CD4-positive, alpha-beta T cell (primary cell): ENCODE measurements around the gene CCN5. TPM values are rescaled to one million over a fixed set of nuclear protein-coding genes. Genes with fewer than 3 reads are reported as not detected.

ENCODE experiments used
- ATAC-seq: fragments of 200-7000 bp; cut with Tn5 transposase; one replicate; pipeline ENCODE4 v1.10.0; 2022; ENCODE audit warnings: mild to moderate bottlenecking; ENCODE audit not compliant: poor library complexity
- CTCF ChIA-PET: fragments of 350-600 bp; sonication (Branson Sonifier 250); formaldehyde crosslinking; loops from one replicate; lab custom pipeline; 2021; ENCODE audit warnings: antibody characterized with exemption, inconsistent platforms; lab: Charles Lee
- POLR2A ChIA-PET: fragments of 350-600 bp; sonication (Branson Sonifier 250); formaldehyde crosslinking; loops from one replicate; lab custom pipeline; 2021; ENCODE audit warnings: antibody characterized with exemption, inconsistent platforms; lab: Charles Lee
- DNase-seq, 14 experiments: peaks; one replicate each; pipeline ENCODE4 v3.0.0-alpha.2; 2013 to 2020; ENCODE audit warnings: mixed read lengths in 2 of 14
- H3K27ac ChIP-seq, 2 donors: one replicate each; pipeline versions ENCODE4 v1.5.1 to v1.7.0; 2013; ENCODE audit warnings: low read length in 2 of 2, low read depth in 1 of 2, mild to moderate bottlenecking in 1 of 2
- H3K27me3 ChIP-seq, 2 experiments: 1 replicate in 1 of 2; 2 replicates in 1 of 2; pipeline versions ENCODE4 v1.6.1 to v1.7.0; 2013; ENCODE audit warnings: low read length in 2 of 2, control low read depth in 1 of 2, mild to moderate bottlenecking in 1 of 2, moderate library complexity in 1 of 2; ENCODE audit not compliant: insufficient read depth in 2 of 2, control insufficient read depth in 1 of 2
- H3K36me3 ChIP-seq: one replicate; pipeline ENCODE4 v1.6.1; 2013; ENCODE audit warnings: low read length, control low read depth; ENCODE audit not compliant: insufficient read depth
- H3K4me1 ChIP-seq: one replicate; pipeline ENCODE4 v1.6.1; 2013; ENCODE audit warnings: low read length, control low read depth; ENCODE audit not compliant: insufficient read depth
- H3K4me3 ChIP-seq: one replicate; pipeline ENCODE4 v1.5.1; 2013; ENCODE audit warnings: mild to moderate bottlenecking, low read length, moderate library complexity
- H3K9me3 ChIP-seq, 2 experiments: 1 replicate in 1 of 2; 2 replicates in 1 of 2; pipeline versions ENCODE4 v1.6.1 to v1.7.0; 2013; ENCODE audit warnings: low read length in 2 of 2, mild to moderate bottlenecking in 2 of 2, control low read depth in 1 of 2, moderate library complexity in 1 of 2; ENCODE audit not compliant: control insufficient read depth in 1 of 2, insufficient read depth in 1 of 2
- H3K27ac Mint-ChIP-seq: one replicate; pipeline ENCODE4 v1.8.0; 2020; ENCODE audit warnings: mixed read lengths
- H3K27me3 Mint-ChIP-seq: one replicate; pipeline ENCODE4 v1.8.0; 2021; ENCODE audit warnings: mixed read lengths
- H3K36me3 Mint-ChIP-seq: one replicate; pipeline ENCODE4 v1.8.0; 2021; ENCODE audit warnings: low read depth, mixed read lengths
- H3K4me1 Mint-ChIP-seq: one replicate; pipeline ENCODE4 v1.8.0; 2021; ENCODE audit warnings: low read depth, mixed read lengths
- H3K4me3 Mint-ChIP-seq: one replicate; pipeline ENCODE4 v1.8.0; 2020; ENCODE audit warnings: mild to moderate bottlenecking, mixed read lengths
- H3K9me3 Mint-ChIP-seq: one replicate; pipeline ENCODE4 v1.8.0; 2020; ENCODE audit warnings: mixed read lengths
- intact Hi-C, 2 experiments: fragments of 100-400 bp; cut with DNase I in 1 of 2; cut with micrococcal nuclease in 1 of 2; formaldehyde crosslinking; loops; one replicate each; pipeline versions ENCODE4 v1.15.1 to v1.9.0; 2023 to 2025; cut with DNase I, micrococcal nuclease
- total RNA-seq, 174 experiments: library from RNA in 2 of 174; stranded (reverse) in 2 of 174; gene quantifications; one replicate each; pipeline ENCODE4 v1.2.3 and lab custom pipeline; 2021 to 2026
- TF ChIP-seq, protein P1 (sequence below): fragments of 200-600 bp; IDR thresholded peaks from one replicate; pipeline ENCODE4 v1.8.0; 2022; ENCODE audit warnings: antibody characterized with exemption, mild to moderate bottlenecking

Gene CCN5
- total RNA-seq, 2 experiments from 2014 or later = not detected

DNA sequence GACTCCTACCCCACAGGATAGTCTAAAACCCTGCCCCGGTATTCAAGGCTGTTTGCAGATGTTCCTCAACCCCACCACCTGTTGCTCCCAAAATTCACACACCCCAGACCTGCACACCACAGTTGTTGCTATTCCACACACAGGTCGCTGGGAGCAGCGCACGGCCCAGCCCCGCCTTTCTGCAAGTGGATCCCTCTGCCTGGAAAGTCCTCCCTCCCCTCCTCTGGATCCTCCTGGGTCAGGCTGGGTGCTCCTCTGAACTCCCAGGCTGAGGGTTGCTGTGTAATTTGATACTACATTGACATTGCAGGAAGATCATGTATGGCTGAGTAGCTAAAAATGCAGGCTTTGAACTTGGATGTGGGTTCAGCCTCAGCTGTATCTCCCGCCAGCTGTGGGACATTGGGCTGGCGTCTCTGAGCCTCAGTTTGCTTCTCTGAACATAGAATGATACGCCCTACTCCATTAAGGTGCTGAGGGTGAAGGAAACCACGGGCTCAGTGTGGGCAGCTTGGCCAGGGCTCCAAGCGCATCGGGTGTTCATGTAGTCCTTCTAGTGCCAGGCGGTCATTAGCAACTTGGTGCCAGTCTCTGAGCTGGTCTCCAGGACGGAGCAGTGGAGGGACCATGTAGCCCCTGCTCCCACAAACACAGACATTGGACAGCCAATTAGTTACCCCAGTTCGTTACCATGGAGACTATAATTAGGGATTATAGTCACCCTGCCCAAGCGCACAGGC, 13.9 kb upstream of the CCN5 start:
- Mint-ChIP-seq H3K36me3 (no peaks in the 10 kb centered on the region), H3K4me3 (no peak overlapping the region), H3K9me3 (no peaks in the 10 kb centered on the region), H3K4me1 (no peaks in the 10 kb centered on the region), H3K27ac (no peak overlapping the region), H3K27me3 (no peaks in the 10 kb centered on the region)
- CTCF ChIA-PET = no interaction called here
- Histone ChIP-seq H3K9me3 (no peaks in the 10 kb centered on the region), H3K36me3 (no peaks in the 10 kb centered on the region), H3K4me3 (no peak overlapping the region), H3K4me1 (no peaks in the 10 kb centered on the region), H3K27me3 (no peaks in the 10 kb centered on the region), H3K27ac (no peak overlapping the region)
- POLR2A ChIA-PET = no interaction called here
- ATAC-seq (no peak), DNase-seq (no peak)
- intact Hi-C loops = no loop called here
- TF ChIP-seq, protein P1, sequence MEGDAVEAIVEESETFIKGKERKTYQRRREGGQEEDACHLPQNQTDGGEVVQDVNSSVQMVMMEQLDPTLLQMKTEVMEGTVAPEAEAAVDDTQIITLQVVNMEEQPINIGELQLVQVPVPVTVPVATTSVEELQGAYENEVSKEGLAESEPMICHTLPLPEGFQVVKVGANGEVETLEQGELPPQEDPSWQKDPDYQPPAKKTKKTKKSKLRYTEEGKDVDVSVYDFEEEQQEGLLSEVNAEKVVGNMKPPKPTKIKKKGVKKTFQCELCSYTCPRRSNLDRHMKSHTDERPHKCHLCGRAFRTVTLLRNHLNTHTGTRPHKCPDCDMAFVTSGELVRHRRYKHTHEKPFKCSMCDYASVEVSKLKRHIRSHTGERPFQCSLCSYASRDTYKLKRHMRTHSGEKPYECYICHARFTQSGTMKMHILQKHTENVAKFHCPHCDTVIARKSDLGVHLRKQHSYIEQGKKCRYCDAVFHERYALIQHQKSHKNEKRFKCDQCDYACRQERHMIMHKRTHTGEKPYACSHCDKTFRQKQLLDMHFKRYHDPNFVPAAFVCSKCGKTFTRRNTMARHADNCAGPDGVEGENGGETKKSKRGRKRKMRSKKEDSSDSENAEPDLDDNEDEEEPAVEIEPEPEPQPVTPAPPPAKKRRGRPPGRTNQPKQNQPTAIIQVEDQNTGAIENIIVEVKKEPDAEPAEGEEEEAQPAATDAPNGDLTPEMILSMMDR = no peak

DNA sequence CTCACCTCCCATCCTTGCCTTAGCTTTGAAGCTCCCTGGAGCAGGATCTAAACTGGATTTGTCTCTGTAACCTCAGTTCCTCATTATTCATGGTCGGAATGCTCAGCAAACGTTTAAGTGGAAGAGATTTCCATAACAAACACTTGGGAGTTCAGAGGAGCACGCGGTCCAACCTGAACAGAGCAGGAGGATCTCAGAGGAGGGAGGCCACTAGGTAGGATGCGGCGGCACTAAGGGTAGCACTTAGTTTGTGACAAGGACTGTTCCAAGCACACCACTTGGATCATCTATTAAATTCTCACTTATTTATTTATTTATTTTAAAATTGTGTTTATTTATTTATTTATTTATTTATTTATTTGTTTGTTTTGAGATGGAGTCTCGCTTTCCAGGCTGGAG, 13.3 kb upstream of the CCN5 start:
- ChIA-PET CTCF (no interaction called here), POLR2A (no interaction called here)
- no peaks in the 10 kb centered on the region for H3K4me1 ChIP-seq
- no peaks in the 10 kb centered on the region for H3K36me3 ChIP-seq
- no peaks in the 10 kb centered on the region for H3K27me3 Mint-ChIP-seq
- no peak overlapping the region for H3K27ac ChIP-seq
- H3K36me3 Mint-ChIP-seq = no peaks in the 10 kb centered on the region
- no peak for ATAC-seq
- no peaks in the 10 kb centered on the region for H3K27me3 ChIP-seq
- TF ChIP-seq, protein P1 = no peak
- H3K4me3 ChIP-seq = no peak overlapping the region
- H3K4me3 Mint-ChIP-seq = no peak overlapping the region
- H3K9me3 ChIP-seq = no peaks in the 10 kb centered on the region
- no peak overlapping the region for H3K27ac Mint-ChIP-seq
- no peak for DNase-seq
- intact Hi-C loops = no loop called here
- H3K4me1 Mint-ChIP-seq = no peaks in the 10 kb centered on the region
- no peaks in the 10 kb centered on the region for H3K9me3 Mint-ChIP-seq

DNA sequence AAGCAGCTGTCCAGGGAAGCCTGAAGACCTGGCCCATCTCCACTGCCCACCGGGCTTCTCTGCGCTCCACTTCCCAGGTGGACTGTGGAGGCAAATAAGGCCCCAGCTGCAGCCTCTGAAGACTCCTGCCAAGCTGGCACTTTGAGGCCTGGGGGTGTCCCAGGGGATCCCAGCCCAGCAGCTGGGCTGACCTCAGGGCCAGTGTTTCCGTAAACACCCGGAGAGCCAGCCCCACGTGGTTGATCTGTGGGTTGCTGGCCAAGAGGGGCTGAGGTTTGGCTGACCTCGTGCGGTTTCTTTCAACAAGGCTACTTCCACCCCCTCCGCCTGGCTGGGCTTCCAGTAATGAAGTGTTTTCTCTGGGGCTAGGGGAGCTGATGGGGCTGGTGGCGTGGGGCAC, 12.4 kb upstream of the CCN5 start:
- DNase-seq = no peak
- Histone ChIP-seq H3K27me3 (no peaks in the 10 kb centered on the region), H3K27ac (no peak overlapping the region), H3K9me3 (no peaks in the 10 kb centered on the region), H3K4me3 (no peak overlapping the region), H3K36me3 (no peaks in the 10 kb centered on the region), H3K4me1 (no peaks in the 10 kb centered on the region)
- ChIA-PET POLR2A (no interaction called here), CTCF (no interaction called here)
- no peaks in the 10 kb centered on the region for H3K27me3 Mint-ChIP-seq
- ATAC-seq = no peak
- TF ChIP-seq, protein P1 = no peak
- intact Hi-C loops = no loop called here
- H3K36me3 Mint-ChIP-seq = no peaks in the 10 kb centered on the region
- no peaks in the 10 kb centered on the region for H3K9me3 Mint-ChIP-seq
- H3K4me3 Mint-ChIP-seq = no peak overlapping the region
- H3K27ac Mint-ChIP-seq = no peak overlapping the region
- no peaks in the 10 kb centered on the region for H3K4me1 Mint-ChIP-seq
